HEK293 (cell line): Measurements from ENCODE around the gene DLK2.

Experiments used
- HOXA7 ChIP-seq: sonication (generic); formaldehyde crosslinking; IDR thresholded peaks from 2 replicates; pipeline ENCODE4 v1.8.1; 2022; ENCODE audit warnings: missing genetic modification reagents, borderline replicate concordance
- SP2 ChIP-seq: fragments of 450-650 bp; formaldehyde crosslinking; IDR thresholded peaks from 2 replicates; pipeline ENCODE4 v1.5.1; 2016; ENCODE audit warnings: missing biosample characterization, missing genetic modification characterization
- ZFP3 ChIP-seq: fragments of 450-650 bp; formaldehyde crosslinking; IDR thresholded peaks from 2 replicates; pipeline ENCODE4 v1.5.1; 2016; ENCODE audit warnings: low read depth, missing biosample characterization, missing genetic modification characterization
- ZNF221 ChIP-seq: fragments of 450-650 bp; formaldehyde crosslinking; IDR thresholded peaks from 2 replicates; pipeline ENCODE4 v1.5.1; 2017; ENCODE audit warnings: missing biosample characterization, missing genetic modification characterization, borderline replicate concordance
- ZNF274 ChIP-seq, 2 experiments: fragments of 200-500 bp in 1 of 2; fragments of 450-650 bp in 1 of 2; sonication (Bioruptor generic) in 1 of 2; formaldehyde crosslinking in 1 of 2; IDR thresholded peaks; 2 replicates each; pipeline versions ENCODE4 v1.5.1 to v1.6.1; 2014 to 2016; ENCODE audit warnings: borderline replicate concordance in 1 of 2, inconsistent platforms in 1 of 2, low read length in 1 of 2, missing biosample characterization in 1 of 2, missing genetic modification characterization in 1 of 2
- ZNF629 ChIP-seq: fragments of 450-650 bp; formaldehyde crosslinking; IDR thresholded peaks from 2 replicates; pipeline ENCODE4 v1.5.1; 2017; ENCODE audit warnings: missing biosample characterization, missing genetic modification characterization
- ZXDB ChIP-seq: fragments of 450-650 bp; formaldehyde crosslinking; IDR thresholded peaks from 2 replicates; pipeline ENCODE4 v1.5.1; 2016; ENCODE audit warnings: missing biosample characterization, missing genetic modification characterization
- TF ChIP-seq, protein P1 (sequence below): fragments of 450-650 bp; formaldehyde crosslinking; IDR thresholded peaks from 2 replicates; pipeline ENCODE4 v1.5.1; 2016; ENCODE audit warnings: missing biosample characterization, missing genetic modification characterization
- TF ChIP-seq, protein P2 (sequence below): fragments of 450-650 bp; formaldehyde crosslinking; IDR thresholded peaks from 2 replicates; pipeline ENCODE4 v1.5.1; 2016; ENCODE audit warnings: missing biosample characterization, missing genetic modification characterization, low read depth
- TF ChIP-seq, protein P3 (sequence below): fragments of 450-650 bp; formaldehyde crosslinking; IDR thresholded peaks from 2 replicates; pipeline ENCODE4 v1.5.1; 2016; ENCODE audit warnings: missing biosample characterization, missing genetic modification characterization

- TF ChIP-seq, protein P1, sequence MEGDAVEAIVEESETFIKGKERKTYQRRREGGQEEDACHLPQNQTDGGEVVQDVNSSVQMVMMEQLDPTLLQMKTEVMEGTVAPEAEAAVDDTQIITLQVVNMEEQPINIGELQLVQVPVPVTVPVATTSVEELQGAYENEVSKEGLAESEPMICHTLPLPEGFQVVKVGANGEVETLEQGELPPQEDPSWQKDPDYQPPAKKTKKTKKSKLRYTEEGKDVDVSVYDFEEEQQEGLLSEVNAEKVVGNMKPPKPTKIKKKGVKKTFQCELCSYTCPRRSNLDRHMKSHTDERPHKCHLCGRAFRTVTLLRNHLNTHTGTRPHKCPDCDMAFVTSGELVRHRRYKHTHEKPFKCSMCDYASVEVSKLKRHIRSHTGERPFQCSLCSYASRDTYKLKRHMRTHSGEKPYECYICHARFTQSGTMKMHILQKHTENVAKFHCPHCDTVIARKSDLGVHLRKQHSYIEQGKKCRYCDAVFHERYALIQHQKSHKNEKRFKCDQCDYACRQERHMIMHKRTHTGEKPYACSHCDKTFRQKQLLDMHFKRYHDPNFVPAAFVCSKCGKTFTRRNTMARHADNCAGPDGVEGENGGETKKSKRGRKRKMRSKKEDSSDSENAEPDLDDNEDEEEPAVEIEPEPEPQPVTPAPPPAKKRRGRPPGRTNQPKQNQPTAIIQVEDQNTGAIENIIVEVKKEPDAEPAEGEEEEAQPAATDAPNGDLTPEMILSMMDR (tag by site-specific recombination): no peak
- no peak for TF ChIP-seq ZNF629 (tag by site-specific recombination)
- TF ChIP-seq ZNF221 (tag by site-specific recombination): no peak
- TF ChIP-seq, protein P2, sequence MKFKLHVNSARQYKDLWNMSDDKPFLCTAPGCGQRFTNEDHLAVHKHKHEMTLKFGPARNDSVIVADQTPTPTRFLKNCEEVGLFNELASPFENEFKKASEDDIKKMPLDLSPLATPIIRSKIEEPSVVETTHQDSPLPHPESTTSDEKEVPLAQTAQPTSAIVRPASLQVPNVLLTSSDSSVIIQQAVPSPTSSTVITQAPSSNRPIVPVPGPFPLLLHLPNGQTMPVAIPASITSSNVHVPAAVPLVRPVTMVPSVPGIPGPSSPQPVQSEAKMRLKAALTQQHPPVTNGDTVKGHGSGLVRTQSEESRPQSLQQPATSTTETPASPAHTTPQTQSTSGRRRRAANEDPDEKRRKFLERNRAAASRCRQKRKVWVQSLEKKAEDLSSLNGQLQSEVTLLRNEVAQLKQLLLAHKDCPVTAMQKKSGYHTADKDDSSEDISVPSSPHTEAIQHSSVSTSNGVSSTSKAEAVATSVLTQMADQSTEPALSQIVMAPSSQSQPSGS (tag by site-specific recombination): no peak
- TF ChIP-seq ZNF274 (IDR thresholded peaks at IDR 0.05; ENCODE audit: low read length): no peak
- TF ChIP-seq ZNF274 (tag by site-specific recombination; IDR thresholded peaks at IDR 0.05; ENCODE audit: borderline replicate concordance): no peak
- no peak for TF ChIP-seq ZFP3 (tag by site-specific recombination)
- TF ChIP-seq, protein P3, sequence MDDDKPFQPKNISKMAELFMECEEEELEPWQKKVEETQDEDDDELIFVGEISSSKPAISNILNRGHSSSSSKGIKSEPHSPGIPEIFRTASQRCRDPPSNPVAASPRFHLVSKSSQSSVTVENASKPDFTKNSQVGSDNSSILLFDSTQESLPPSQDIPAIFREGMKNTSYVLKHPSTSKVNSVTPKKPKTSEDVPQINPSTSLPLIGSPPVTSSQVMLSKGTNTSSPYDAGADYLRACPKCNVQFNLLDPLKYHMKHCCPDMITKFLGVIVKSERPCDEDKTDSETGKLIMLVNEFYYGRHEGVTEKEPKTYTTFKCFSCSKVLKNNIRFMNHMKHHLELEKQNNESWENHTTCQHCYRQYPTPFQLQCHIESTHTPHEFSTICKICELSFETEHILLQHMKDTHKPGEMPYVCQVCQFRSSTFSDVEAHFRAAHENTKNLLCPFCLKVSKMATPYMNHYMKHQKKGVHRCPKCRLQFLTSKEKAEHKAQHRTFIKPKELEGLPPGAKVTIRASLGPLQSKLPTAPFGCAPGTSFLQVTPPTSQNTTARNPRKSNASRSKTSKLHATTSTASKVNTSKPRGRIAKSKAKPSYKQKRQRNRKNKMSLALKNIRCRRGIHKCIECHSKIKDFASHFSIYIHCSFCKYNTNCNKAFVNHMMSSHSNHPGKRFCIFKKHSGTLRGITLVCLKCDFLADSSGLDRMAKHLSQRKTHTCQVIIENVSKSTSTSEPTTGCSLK (tag by site-specific recombination): no peak
- no peak for TF ChIP-seq ZXDB (tag by site-specific recombination)
- no peak for TF ChIP-seq HOXA7 (CRISPR knock-in tag)
- TF ChIP-seq SP2 (tag by site-specific recombination): no peak
Observed at GRCh38 chr6:43401730-43402129, 53.6 kb downstream of the DLK2 start.
